T-helper 1 cell (primary cell): ENCODE measurements around the gene SPON2.

Source experiments
- DNase-seq, 5 donors: peaks; one replicate each; pipeline ENCODE4 v3.0.0-alpha.2; 2012 to 2020

The SPON2 gene

DNA sequence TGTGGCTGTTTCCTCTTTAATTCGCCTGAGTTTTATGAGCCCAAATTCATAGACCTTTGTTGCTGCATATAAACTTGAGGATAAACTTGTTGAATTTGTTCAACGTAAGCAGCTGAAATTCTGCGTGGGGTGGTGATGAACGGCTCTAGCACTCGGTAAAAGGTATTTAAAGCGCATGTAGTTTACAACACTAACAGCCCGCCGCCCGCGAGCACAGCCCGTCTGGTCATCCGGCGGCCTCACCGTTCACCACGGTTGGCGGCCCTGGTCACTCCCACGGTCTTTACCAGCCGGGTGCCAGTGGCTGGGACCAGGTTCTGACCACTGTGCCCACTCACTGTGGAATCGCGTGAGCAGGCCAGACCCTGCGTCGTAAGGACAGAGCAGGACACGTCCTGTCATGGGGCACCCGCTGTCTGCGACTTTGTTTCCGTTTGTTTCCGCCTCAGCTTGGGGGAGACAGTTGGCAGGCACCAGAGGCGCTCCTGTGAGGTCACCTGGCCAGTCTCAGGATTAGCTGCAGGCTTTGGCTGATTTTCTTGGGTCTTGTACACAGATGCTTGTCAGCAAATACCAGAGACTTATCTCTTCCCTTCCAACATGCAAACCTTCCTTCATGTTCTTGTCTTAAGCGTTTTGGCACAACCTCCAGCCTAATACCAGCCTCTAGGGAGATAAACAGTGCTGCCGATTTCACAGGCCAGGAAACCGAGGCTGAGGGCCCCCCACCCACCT, 36.8 kb upstream of the SPON2 start:
- no peak for DNase-seq

DNA sequence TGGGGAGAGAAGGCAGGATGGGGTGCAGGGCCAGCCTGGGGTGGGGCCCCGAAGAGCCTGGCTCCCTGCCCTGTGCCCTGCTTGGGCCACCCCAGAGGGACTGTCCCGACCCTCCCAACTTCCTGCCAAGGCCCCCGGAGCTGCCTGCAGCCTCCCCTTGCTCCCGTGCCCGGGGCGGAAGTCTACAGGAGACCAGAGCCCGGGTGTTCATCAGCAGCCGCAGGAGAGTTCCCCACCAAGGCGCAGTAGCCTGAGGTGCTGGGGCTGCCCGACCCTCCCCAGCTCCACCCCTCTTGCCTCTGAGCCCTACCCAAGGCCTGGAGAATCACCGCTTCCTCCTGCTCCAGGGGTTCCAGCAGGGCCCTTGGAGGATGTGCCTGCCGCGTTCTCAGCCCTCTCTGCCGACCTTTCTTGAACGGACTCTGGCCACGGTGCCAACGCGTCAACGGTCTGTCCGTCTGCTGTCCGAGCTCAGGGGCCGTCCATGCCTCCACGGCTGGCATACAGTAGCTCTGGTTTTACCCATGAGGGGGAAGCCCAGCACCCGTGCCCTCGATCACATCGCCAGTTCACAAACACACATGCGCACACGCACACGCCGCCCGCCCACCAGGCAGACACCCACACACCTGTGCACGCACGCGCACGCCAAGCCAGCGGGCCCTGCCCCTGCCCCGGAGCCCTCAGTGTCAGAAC, 36.0 kb upstream of the SPON2 start:
- no peak for DNase-seq

DNA sequence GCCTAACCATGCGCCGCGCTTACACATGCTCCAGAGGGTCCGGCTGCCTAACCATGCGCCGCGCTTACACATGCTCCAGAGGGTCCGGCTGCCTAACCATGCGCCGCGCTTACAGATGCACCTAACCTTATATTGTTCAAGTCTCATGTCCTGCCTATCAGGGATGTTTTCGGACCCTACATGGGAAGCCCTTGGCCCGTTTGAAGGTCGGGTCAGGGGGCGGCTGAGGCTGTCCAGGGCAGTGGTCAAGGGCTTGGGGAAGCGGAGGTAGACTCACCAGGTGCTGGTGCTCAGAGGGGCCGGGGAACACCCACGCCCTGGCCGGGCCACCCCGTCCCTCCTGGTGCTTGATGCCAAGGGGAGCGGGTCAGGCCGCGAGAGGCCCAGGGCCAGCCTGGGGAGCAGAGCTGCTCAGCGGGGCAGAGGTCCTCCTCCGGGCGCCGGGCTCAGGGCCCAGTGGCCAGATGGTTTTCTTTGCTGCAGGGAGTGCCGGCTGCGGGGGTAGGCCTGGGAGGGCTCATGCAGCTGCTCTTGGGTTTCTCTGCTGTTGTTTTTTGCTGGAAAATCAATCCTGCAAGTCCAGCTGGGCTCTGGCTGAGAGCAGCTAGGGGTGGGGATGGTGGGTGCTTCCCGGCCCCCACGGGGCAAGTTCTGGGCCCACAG, 35.4 kb upstream of the SPON2 start:
- no peak for DNase-seq

- DNase-seq, result no peak
Observed at GRCh38 chr4:1207157-1207470, 34.7 kb upstream of the SPON2 start.

DNA sequence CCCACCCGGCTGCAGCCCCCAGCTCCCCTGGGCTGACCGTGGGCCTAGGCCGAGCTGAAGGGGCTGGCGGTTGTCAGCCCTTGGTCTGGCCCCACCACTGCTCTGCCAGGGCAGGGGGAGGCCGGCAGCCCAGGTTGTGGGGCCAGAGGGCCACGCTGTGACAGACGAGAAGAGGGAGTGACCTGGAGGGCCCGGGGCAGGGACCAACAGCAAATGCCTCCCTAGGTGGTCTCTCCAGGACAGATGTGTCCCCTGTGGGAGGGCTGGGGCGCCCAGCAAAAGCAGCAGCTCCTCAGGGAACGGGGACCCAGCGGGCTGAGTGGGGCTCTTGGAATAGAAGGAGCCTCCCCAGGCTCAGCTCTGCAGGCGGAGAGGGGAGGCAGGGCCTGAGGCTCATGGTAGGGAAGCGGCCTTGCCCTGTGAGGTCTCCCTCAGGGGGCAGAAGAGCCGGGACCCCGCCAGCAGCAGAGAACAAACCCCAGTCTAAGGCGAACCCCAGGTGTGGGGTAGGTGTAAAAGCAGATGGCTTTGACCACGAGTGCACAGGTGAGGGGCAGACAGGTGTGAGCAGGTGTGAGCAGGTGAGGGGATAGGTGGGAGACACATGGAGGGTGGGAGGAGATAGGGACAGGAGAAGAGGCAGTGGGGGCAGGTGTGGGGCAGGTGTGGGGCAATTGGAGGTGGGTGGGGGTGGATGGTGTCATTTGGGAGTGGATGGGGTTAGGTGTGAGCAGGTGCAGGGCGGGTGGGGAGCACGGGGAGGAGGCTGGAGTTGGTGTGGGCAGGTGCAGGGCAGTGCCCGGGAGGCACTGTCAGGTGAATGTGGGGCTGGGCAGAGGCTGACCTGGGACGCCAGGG, 34.1 kb upstream of the SPON2 start:
- no peak for DNase-seq

DNA sequence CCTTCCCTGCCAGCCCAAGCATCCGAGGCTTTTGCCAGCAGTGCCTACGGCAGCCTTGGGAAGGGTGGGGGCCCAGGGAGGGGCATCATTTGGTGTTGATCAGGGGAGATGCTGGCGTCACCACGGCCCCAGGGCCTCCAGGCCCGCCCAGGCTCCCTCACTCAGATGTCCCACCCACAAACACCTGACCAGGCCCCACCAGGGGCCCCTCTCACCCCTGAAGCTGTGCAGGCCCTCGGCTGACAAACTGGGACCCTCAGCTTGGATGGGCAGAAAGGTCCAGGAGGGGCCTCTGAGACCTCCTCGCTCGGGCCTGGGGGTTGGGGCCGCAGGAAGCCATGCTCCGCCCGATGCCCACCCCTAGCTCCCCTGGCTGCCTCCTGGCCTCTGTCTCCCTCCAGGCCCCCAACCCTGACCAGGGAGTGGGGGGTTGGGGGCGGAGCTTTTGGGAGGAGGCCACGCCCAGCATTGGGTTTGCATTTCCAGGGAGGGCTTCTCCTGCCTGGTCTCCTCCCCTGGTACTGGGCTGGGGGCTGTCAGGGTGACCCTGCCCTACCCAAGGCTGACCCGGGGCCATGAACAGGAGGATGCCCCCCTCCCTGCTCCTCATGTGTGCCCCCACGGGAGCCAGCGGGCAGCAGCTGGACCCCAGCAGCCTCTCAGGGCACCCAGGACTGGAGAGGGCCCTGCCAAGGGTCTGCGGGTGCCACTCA, 33.4 kb upstream of the SPON2 start:
- DNase-seq, result no peak

DNA sequence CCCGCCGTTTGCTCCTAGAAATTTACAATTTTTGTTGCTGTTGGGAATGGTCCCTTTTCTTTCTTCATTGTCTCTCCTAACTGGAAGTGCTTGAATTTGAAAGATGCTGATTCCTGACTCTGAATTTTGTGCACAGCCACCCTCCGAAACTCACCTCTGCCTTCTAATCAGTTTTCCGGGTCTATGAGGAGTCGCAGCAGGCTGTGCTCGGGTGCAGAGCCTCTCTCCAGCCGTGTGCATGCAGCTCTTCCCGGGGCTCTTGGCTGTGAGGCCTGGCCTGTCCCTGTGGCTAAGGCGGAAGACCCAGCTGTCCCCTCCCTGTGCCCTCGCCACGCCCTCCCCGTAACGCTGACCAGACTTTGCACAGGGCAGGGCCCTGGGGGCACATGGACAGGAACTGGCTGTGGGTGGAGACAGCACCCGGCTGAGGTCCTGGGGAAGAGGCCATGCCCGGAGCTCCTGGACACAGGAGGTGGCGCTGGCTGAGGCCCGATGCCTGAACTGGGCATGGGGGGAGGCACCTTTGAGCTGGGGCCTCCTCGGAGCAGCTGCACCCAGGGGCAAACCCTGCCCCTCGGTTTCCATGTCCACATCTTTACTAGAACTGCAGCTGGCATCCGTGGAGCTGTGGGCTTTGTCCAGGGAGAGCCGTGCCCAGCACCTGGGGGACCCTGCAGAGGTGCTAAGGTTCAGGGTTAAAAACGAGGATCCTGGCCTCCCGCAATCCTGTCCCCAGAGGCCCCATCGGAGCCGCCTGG, 32.6 kb upstream of the SPON2 start:
- no peak for DNase-seq

- no peak for DNase-seq
Observed at GRCh38 chr4:1204286-1204827, 32.0 kb upstream of the SPON2 start.

- DNase-seq, result no peak
Observed at GRCh38 chr4:1203026-1203616, 30.7 kb upstream of the SPON2 start.

GRCh38 chr4:1202526-1203011, 30.2 kb upstream of the SPON2 start:
- peak in 1 of 5 donors; percentile 13 for DNase-seq

GRCh38 chr4:1201851-1202525, 29.6 kb upstream of the SPON2 start:
- DNase-seq, result peak; percentile 68 to 97 (median 78)

- DNase-seq, result peak in 1 of 5 donors; percentile 23
Observed at GRCh38 chr4:1200425-1201035, 28.1 kb upstream of the SPON2 start.

- no peak for DNase-seq
Observed at GRCh38 chr4:1199556-1200331, 27.4 kb upstream of the SPON2 start.

DNA sequence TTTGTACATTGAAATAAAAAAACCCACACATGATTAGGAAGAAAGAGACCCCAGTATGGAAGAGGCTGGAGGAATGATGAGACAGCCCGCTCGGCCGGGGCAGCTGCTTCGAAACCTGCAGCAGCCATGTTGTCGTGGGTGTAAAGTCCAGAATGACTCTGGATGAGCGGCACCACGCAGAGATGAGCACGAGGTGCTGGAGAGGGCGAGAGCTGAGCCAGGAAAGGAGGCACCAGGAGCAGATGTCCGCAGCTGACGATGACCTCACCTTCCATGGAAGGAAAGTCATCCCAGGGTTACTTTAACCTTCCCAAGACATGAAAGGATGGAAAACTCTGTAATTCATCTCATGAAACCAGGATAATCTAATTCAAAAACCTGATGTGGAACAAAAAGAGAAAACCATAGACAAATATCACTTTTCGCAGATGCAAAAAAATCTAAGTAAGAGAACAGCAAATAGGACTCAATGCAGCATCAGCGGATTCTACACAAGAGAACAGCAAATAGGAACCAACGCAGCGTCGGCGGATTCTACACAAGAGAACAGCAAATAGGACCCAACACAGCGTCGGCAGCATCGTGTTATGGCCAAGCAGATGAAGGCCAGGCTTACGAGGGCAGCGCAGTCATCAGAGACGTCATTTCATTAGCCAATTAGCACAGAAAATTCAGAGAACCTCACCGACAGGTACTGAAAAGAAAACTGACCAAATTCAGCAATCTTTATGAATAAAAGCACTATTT, 25.9 kb upstream of the SPON2 start:
- no peak for DNase-seq

- no peak for DNase-seq
Observed at GRCh38 chr4:1196421-1197183, 24.2 kb upstream of the SPON2 start.

DNA sequence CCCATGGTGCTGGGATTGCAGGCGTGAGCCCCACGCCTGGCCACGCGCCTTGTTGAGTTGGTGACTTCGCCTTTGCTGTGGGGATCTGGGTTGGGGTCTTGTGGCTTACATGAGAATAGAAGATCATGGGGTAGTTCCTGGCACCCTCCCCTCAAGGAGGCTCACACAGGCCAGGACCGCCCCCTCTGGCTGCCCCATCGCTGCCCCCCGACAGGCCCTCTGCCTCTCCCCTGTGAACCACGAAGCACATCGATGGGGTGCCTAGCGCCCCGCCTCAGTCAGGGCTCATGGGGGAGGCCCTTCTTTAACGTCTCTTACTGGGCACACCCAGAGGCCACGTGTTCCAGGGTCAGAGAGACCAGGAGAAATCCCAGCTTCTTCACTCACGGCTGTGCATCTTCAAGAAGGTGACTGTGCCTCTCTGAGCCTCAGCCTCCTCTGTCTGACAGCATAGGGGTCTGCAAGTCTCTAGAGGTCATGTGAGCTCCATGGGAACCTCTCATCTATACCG, 23.6 kb upstream of the SPON2 start:
- no peak for DNase-seq

GRCh38 chr4:1195109-1195671, 22.8 kb upstream of the SPON2 start:
- no peak for DNase-seq
